ENCODE measurements around the gene CCDC102A. TPM values are rescaled to one million over a fixed set of nuclear protein-coding genes. Genes with fewer than 3 reads are reported as not detected.

CCDC102A gene
- total RNA-seq, 4 donors from 2014 or later = 7.1 to 11.5 (median 8.5) TPM

- Histone ChIP-seq H3K36me3 (peaks cover 21% of the 10 kb centered on the region), H3K4me1 (peaks cover 5% of the 10 kb centered on the region), H3K9me3 (no peaks in the 10 kb centered on the region), H3K27ac (no peak overlapping the region), H3K27me3 (no peaks in the 10 kb centered on the region), H3K4me3 (no peak overlapping the region)
- 51% methylated on average over 7 of the region's 10 CpGs for WGBS
- DNase-seq (ENCODE audit: low spot score in 2 of 2) = peak in 1 of 2 donors; percentile 90
- no peak for TF ChIP-seq EP300 (IDR thresholded peaks at IDR 0.05)
- TF ChIP-seq CTCF (IDR thresholded peaks at IDR 0.05) = peak; percentile 81 to 93
- TF ChIP-seq POLR2AphosphoS5 (IDR thresholded peaks at IDR 0.05) = no peak
These were observed 16.5 kb downstream of the CCDC102A start for GRCh38 chr16:57519796-57520360.

- Histone ChIP-seq H3K4me1 (peaks cover 10% of the 10 kb centered on the region), H3K36me3 (peaks cover 21% of the 10 kb centered on the region), H3K27me3 (no peaks in the 10 kb centered on the region), H3K4me3 (no peak overlapping the region), H3K9me3 (no peaks in the 10 kb centered on the region), H3K27ac (no peak overlapping the region)
- TF ChIP-seq EP300 (IDR thresholded peaks at IDR 0.05) (no peak), POLR2AphosphoS5 (IDR thresholded peaks at IDR 0.05) (no peak), CTCF (IDR thresholded peaks at IDR 0.05) (no peak), POLR2A (IDR thresholded peaks at IDR 0.05) (no peak)
- WGBS = 88% methylated on average over 6 of the region's 6 CpGs
- no peak for DNase-seq (ENCODE audit: low spot score in 2 of 2)
These were observed 17.4 kb downstream of the CCDC102A start for GRCh38 chr16:57518922-57519321.

GRCh38 chr16:57518520-57518919 is 17.9 kb downstream of the CCDC102A start:
- Histone ChIP-seq H3K4me1 (peaks cover 10% of the 10 kb centered on the region), H3K27ac (no peak overlapping the region), H3K36me3 (peaks cover 21% of the 10 kb centered on the region), H3K27me3 (no peaks in the 10 kb centered on the region), H3K9me3 (no peaks in the 10 kb centered on the region), H3K4me3 (no peak overlapping the region)
- 90% methylated on average over 5 of the region's 13 CpGs for WGBS
- TF ChIP-seq EP300 (IDR thresholded peaks at IDR 0.05) = no peak
- TF ChIP-seq POLR2AphosphoS5 (IDR thresholded peaks at IDR 0.05) = no peak
- TF ChIP-seq CTCF (IDR thresholded peaks at IDR 0.05) = no peak
- no peak for TF ChIP-seq POLR2A (IDR thresholded peaks at IDR 0.05)
- DNase-seq (ENCODE audit: low spot score in 2 of 2) = no peak

- no peak overlapping the region for H3K27ac ChIP-seq
These were observed 18.7 kb downstream of the CCDC102A start for GRCh38 chr16:57517397-57518367.

More at GRCh38 chr16:57517397-57518367, 18.7 kb downstream of the CCDC102A start:
- WGBS = 98% methylated on average over 26 of the region's 31 CpGs
- H3K4me3 ChIP-seq = no peak overlapping the region
- DNase-seq (ENCODE audit: low spot score in 2 of 2) = no peak
- H3K27me3 ChIP-seq = no peaks in the 10 kb centered on the region
- peaks cover 21% of the 10 kb centered on the region for H3K36me3 ChIP-seq
- H3K9me3 ChIP-seq = no peaks in the 10 kb centered on the region
- peaks cover 10% of the 10 kb centered on the region for H3K4me1 ChIP-seq
- TF ChIP-seq EP300 (IDR thresholded peaks at IDR 0.05) (no peak), POLR2A (IDR thresholded peaks at IDR 0.05) (no peak), POLR2AphosphoS5 (IDR thresholded peaks at IDR 0.05) (no peak), CTCF (IDR thresholded peaks at IDR 0.05) (no peak)

Data from suprapubic skin (tissue), 4 donors.